T-helper 1 cell treated with Interleukin-12 subunit alpha and Interleukin-12 subunit beta and Interleukin-4 antibody, amounts not matched to agents 30 μg/mL and 1 μg/mL, for 36 hours (primary cell): ENCODE results near the gene SAMD8.

Source experiments
- H3K27ac Mint-ChIP-seq: one replicate; pipeline ENCODE4 v1.8.0; 2021; ENCODE audit warnings: mild to moderate bottlenecking, mixed read lengths
- H3K27me3 Mint-ChIP-seq: one replicate; pipeline ENCODE4 v1.8.0; 2021; ENCODE audit warnings: low read depth, mixed read lengths
- H3K36me3 Mint-ChIP-seq: one replicate; pipeline ENCODE4 v1.8.0; 2021; ENCODE audit warnings: low read depth, mixed read lengths
- H3K4me1 Mint-ChIP-seq: one replicate; pipeline ENCODE4 v1.8.0; 2021; ENCODE audit warnings: low read depth, mixed read lengths
- H3K4me3 Mint-ChIP-seq: one replicate; pipeline ENCODE4 v1.8.0; 2021; ENCODE audit warnings: mild to moderate bottlenecking, moderate library complexity, mixed read lengths
- H3K9me3 Mint-ChIP-seq: one replicate; pipeline ENCODE4 v1.8.0; 2021; ENCODE audit warnings: mixed read lengths

SAMD8 gene

DNA sequence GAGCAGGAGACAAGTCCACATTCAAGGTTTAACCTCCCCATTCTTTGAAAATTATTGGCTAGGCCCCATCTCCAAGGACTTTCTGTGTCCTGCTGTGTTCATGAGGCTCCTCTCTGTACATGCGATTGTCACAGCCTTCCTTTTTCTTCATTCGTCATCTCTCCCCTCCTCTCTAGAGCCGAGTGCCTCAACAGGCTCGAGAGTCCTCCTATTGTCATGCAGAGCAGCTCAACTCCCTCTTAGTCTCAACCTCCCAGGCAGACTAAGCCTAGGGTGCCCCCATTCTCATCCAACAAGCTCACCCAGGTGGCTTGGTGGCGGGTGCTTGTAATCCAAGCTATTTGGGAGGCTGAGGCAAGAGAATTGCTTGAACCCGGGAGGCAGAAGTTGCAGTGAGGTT lies 35.1 kb upstream of the SAMD8 start:
- Mint-ChIP-seq H3K36me3 (no peaks in the 10 kb centered on the region), H3K4me1 (peaks cover 12% of the 10 kb centered on the region), H3K27me3 (no peaks in the 10 kb centered on the region), H3K27ac (no peak overlapping the region), H3K9me3 (peaks cover 4% of the 10 kb centered on the region), H3K4me3 (no peak overlapping the region)

DNA sequence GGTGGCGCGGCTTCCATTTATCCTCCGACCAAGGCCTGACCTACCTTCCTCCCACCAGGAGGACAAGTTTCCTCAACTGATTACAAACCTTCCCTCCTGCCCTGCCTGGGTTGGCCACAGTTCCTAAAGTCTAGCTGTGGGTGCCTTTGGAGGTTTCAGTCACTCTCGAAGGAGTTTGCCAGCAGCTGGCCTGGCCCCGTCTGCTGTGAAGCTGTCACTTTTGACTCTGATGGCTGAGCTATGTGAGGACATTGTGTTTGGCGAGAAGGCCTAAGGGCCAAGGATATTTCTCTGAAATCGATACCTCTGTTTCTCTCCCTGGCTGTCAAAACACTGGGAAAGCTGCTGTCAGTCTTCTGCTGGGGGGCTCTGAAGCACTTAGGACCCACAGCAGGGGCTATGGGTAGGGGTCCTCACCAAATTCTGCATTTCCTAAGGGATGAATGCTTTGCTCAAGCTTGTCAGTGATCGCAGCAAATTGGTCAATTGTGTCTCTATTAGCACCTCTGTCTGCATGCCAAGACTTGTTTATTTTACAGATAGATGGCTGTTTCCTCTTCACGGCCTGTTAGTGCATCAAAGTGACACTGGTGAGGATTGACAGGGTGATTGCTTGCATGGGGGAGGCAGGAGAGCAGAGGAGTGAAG lies 31.9 kb upstream of the SAMD8 start:
- no peak overlapping the region for H3K27ac Mint-ChIP-seq
- H3K4me3 Mint-ChIP-seq: no peak overlapping the region

DNA sequence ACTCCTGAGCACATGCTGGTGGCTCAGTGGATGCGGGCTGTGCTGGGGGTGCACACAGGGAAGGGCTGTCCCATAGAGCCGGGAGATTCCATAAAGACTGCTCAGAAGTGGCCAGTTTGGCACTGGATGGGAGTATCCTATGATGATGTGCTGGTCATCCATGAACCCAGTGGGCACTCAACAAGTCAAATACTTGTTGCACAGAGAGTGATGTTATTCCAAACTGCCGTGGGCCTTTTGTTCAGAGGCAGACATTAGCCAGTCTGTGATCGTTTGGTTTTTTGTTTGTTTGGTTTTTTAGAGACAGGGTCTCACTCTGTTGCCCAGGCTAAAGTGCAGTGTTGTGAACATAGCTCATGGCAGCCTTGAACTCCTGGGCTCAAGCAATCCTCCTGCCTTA lies 30.9 kb upstream of the SAMD8 start:
- H3K9me3 Mint-ChIP-seq: peaks cover 8% of the 10 kb centered on the region
- no peaks in the 10 kb centered on the region for H3K27me3 Mint-ChIP-seq
- H3K4me1 Mint-ChIP-seq: no peaks in the 10 kb centered on the region
- H3K36me3 Mint-ChIP-seq: no peaks in the 10 kb centered on the region
- H3K27ac Mint-ChIP-seq: no peak overlapping the region
- no peak overlapping the region for H3K4me3 Mint-ChIP-seq

More for the DNA sequence above, 31.9 kb upstream of the SAMD8 start:
- Mint-ChIP-seq H3K9me3 (peaks cover 8% of the 10 kb centered on the region), H3K4me1 (peaks cover 9% of the 10 kb centered on the region), H3K36me3 (no peaks in the 10 kb centered on the region), H3K27me3 (no peaks in the 10 kb centered on the region)

DNA sequence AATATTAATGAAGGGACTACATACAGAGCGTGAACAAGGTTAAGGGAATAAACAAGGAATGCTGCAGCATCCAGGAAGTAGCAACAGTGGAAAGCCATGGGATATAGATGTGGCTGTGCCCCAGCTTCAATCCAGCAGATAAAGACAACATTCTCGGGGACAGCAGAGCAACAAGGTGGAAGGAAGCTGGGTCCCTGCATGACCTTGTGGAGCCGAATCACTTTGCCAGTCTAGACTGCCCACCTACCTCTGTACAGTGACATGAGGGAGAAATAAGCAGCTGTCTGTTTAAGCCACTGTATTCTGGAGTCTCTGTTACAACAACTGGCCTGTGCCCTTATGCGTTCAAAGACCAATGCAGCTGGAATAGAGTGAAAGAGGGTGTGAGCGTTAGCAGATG lies 30.1 kb upstream of the SAMD8 start:
- H3K27ac Mint-ChIP-seq: no peak overlapping the region
- no peak overlapping the region for H3K4me3 Mint-ChIP-seq
- H3K4me1 Mint-ChIP-seq: no peaks in the 10 kb centered on the region
- H3K36me3 Mint-ChIP-seq: no peaks in the 10 kb centered on the region
- no peaks in the 10 kb centered on the region for H3K27me3 Mint-ChIP-seq
- H3K9me3 Mint-ChIP-seq: peaks cover 8% of the 10 kb centered on the region

DNA sequence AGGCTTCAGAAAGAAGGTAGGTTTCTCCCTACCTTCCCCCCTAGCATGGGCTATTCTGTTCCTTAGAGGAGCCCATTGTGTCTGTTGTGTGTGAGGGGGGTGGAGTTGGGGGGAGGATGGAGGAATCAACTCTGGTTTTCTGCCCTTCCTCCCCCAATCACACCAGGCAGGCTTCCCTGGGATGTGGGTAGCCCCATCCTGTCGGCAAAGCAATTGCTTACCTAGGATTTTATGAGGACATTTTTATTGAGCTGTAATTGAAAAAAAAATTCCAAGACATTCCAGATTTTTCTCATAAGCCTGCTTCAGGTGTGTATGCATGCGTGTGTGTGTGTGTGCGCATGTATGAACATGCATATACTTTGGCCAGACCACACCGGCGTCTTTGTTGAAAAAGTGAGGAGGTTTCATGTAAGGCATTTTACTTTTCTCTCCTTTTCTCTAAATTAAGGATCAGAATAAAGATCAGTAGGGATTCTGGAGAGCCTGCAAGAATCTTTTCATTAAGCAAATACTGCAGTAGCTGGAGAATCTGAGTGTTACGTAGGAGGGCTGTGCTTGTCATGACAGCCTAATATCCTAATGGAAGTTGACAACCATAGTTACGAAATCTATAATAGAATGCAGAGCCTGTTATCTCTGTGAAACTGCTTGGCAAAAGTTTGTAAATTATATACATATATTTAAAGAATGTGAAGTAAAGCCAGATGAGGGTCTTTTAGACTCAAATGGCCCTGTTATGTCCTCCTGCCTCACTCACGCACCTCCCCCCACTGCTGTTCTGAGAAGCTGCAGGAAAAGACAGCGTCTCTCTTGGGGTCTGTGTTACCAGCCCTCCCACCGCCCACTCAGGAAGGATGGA lies 27.3 kb upstream of the SAMD8 start:
- Mint-ChIP-seq H3K9me3 (peaks cover 8% of the 10 kb centered on the region), H3K27me3 (no peaks in the 10 kb centered on the region), H3K4me3 (no peak overlapping the region), H3K4me1 (no peaks in the 10 kb centered on the region), H3K27ac (no peak overlapping the region), H3K36me3 (no peaks in the 10 kb centered on the region)

DNA sequence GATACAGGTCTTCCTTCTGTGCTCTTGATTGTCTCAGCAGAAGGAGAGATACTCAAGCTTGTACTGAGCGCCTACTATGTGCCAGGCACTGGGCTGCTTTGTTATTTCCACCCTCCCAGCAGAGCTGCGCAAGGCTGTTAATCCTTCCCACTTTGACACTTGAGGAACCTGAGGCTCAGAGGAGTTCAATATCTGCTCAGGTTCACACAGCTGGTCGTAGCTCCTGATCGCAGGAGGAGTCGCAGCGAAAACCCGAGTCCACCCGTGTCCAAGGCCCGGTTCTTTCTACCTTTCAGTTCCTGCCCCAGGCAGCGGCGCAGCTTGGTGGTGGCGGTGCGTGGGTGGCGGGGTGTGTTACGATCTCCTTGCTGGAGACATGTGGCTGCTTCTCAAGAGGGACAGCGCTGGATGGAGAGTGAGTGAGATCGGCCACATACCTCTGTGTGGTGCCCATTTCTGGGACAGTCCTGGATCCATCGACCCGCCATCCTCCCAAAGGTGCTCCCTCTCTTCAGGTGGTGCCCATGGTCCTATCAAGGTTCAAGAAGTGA lies 26.5 kb upstream of the SAMD8 start:
- H3K4me3 Mint-ChIP-seq: no peak overlapping the region
- H3K27ac Mint-ChIP-seq: no peak overlapping the region
- no peaks in the 10 kb centered on the region for H3K27me3 Mint-ChIP-seq
- no peaks in the 10 kb centered on the region for H3K4me1 Mint-ChIP-seq
- peaks cover 8% of the 10 kb centered on the region for H3K9me3 Mint-ChIP-seq
- no peaks in the 10 kb centered on the region for H3K36me3 Mint-ChIP-seq

DNA sequence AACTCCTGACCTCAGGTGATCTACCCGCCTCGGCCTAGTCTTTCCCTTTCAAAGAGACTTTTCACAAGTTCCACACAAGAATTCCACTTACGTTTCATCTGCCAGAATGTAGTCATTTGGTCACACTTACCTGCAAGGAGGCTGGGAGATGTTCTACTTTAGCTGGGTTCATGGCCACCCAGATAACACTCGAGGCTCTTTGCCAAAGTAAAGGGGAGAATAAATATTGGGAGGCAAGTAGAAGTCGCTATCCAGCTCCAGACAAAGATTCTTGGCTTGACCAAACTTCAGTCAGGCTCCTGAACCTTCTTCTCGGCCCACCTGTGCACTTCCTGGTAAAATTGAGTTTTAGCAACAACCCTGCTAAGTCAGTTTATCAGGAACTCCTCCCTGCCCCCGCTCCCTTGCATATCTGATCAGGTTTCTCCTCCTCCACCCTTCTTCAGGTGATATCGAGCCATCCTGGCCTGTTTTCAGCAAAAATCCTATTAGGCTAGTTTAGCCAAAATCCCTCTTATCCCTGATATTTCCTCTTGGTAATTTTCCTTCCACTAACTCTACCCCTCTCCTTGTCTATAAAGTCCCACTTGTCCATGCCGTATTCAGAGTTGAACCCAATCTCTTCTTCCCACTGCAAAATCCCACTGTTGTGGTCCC lies 25.1 kb upstream of the SAMD8 start:
- H3K4me3 Mint-ChIP-seq: no peak overlapping the region
- peaks cover 3% of the 10 kb centered on the region for H3K9me3 Mint-ChIP-seq
- H3K27me3 Mint-ChIP-seq: no peaks in the 10 kb centered on the region
- no peaks in the 10 kb centered on the region for H3K36me3 Mint-ChIP-seq
- no peak overlapping the region for H3K27ac Mint-ChIP-seq
- no peaks in the 10 kb centered on the region for H3K4me1 Mint-ChIP-seq

DNA sequence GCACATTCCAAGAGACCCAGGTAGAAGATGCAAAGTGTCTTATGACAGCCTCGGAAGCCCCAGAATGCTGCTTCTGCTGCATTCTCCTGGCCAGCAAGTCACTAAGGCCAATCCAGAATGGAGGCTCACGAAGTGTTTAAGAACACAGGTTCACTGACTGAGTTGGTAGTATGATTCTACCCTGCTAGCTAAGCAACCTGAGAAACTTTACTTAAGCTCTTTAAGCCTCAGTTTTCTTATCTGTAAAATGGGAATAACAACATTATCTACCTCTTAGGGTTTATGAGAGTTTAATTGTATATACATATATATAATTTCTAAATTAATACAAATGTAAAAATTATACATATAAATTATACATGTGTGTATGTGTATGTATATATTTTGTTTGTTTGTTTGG lies 22.8 kb upstream of the SAMD8 start:
- Mint-ChIP-seq H3K36me3 (no peaks in the 10 kb centered on the region), H3K4me1 (no peaks in the 10 kb centered on the region), H3K27me3 (no peaks in the 10 kb centered on the region), H3K9me3 (no peaks in the 10 kb centered on the region), H3K27ac (no peak overlapping the region), H3K4me3 (no peak overlapping the region)

DNA sequence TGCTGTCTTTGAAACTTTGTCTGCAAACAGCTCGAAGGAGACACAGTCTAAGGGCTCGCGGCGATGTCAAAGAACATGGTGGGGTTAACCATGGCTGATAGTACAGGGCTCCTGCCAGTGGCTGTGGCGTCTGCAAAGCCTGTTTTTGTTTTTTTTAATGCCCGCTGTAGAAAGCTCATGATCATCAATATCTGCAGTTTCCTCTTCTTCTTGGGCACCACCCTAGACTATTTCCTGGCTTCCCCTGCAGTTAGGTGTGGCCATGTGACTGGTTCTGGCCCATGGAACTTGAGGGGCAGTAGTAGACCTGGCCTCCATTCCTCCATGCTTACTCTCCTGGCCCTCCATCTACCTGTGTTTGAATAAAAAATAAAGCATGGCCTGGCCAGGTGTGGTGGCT lies 21.8 kb upstream of the SAMD8 start:
- H3K4me1 Mint-ChIP-seq: no peaks in the 10 kb centered on the region
- no peaks in the 10 kb centered on the region for H3K27me3 Mint-ChIP-seq
- H3K36me3 Mint-ChIP-seq: no peaks in the 10 kb centered on the region
- no peaks in the 10 kb centered on the region for H3K9me3 Mint-ChIP-seq
- no peak overlapping the region for H3K4me3 Mint-ChIP-seq
- H3K27ac Mint-ChIP-seq: no peak overlapping the region

DNA sequence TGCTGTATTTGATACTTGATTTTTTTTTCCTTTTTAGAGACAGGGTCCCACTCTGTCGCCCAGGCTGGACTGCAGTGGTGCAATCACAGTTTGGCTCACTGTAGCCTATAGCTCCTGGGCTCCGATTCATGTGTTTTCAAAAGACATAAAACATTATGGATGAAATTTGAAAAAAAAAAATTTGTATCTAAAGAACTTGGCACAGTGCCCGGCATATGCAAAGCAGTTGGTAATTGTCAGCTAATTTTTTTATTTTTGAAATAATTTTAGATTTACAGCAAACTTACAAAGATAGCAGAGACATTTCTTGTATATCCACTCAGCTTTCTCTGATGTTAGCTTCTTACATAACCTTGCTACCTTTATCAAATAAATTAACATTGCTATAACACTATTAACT lies 20.3 kb upstream of the SAMD8 start:
- no peak overlapping the region for H3K27ac Mint-ChIP-seq
- H3K27me3 Mint-ChIP-seq: no peaks in the 10 kb centered on the region
- no peaks in the 10 kb centered on the region for H3K4me1 Mint-ChIP-seq
- no peaks in the 10 kb centered on the region for H3K9me3 Mint-ChIP-seq
- H3K36me3 Mint-ChIP-seq: no peaks in the 10 kb centered on the region
- no peak overlapping the region for H3K4me3 Mint-ChIP-seq

DNA sequence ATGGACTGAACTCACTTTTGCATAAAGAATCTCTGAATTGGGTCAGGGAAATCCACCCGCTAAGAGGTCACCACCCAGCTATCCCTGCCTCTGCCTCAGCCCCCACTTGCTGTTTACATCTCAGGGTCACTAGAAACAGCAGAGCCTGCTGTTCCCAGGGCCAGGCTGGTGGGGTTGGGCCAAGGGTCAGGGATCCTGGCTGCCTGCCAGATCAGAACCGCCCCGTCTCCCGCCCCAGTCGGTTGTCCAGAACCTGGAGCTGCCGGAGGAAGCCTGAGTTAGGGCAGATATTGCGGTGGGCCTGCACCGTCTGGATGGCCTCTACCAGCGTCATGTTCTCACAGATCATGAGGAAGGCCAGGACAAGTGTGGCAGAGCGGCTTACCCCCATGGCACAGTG lies 17.0 kb upstream of the SAMD8 start:
- Mint-ChIP-seq H3K36me3 (no peaks in the 10 kb centered on the region), H3K9me3 (no peaks in the 10 kb centered on the region)

DNA sequence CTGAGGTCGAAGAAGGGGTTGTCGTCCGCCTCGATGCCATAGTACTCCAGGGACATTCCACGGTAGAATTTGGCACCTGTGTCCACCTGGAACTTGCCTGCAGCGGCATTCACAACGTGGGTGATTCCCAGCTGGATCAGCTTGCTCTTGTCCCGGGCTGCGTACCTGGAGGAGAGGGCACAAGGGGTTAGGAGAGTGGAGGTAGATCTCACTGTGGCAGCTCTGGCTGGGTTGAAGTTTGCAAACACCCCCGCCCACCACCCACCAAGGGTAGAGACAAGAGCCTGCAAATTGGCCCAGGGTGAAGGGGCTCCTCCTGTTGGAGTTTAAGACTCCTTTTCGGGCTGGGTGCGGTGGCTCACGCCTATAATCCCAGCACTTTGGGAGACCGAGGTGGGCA lies 15.8 kb upstream of the SAMD8 start:
- H3K9me3 Mint-ChIP-seq: no peaks in the 10 kb centered on the region
- no peaks in the 10 kb centered on the region for H3K27me3 Mint-ChIP-seq
- H3K36me3 Mint-ChIP-seq: no peaks in the 10 kb centered on the region
- no peaks in the 10 kb centered on the region for H3K4me1 Mint-ChIP-seq
- no peak overlapping the region for H3K27ac Mint-ChIP-seq
- H3K4me3 Mint-ChIP-seq: no peak overlapping the region

More for the DNA sequence above, 17.0 kb upstream of the SAMD8 start:
- H3K27ac Mint-ChIP-seq: no peak overlapping the region
- no peaks in the 10 kb centered on the region for H3K27me3 Mint-ChIP-seq
- H3K4me1 Mint-ChIP-seq: no peaks in the 10 kb centered on the region
- no peak overlapping the region for H3K4me3 Mint-ChIP-seq

DNA sequence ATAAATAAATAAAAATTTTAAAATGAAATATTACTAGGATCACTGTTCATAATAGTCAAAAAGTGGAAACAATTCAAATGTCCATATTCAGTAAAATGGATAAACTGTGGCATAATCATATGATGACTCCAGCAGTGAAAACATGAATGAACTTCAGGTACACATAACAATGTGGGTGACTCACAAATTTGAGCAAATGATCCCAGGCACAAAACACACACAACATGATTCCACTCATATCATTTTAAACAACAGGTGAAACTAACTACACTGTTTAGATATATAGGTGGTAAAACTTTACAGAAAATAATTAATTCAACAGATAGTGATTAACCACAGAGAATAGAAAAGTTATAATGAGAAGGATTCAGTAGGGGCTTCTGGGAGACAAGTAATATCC lies 14.7 kb upstream of the SAMD8 start:
- Mint-ChIP-seq H3K4me1 (no peaks in the 10 kb centered on the region), H3K27me3 (no peaks in the 10 kb centered on the region), H3K9me3 (no peaks in the 10 kb centered on the region), H3K4me3 (no peak overlapping the region), H3K27ac (no peak overlapping the region), H3K36me3 (no peaks in the 10 kb centered on the region)

DNA sequence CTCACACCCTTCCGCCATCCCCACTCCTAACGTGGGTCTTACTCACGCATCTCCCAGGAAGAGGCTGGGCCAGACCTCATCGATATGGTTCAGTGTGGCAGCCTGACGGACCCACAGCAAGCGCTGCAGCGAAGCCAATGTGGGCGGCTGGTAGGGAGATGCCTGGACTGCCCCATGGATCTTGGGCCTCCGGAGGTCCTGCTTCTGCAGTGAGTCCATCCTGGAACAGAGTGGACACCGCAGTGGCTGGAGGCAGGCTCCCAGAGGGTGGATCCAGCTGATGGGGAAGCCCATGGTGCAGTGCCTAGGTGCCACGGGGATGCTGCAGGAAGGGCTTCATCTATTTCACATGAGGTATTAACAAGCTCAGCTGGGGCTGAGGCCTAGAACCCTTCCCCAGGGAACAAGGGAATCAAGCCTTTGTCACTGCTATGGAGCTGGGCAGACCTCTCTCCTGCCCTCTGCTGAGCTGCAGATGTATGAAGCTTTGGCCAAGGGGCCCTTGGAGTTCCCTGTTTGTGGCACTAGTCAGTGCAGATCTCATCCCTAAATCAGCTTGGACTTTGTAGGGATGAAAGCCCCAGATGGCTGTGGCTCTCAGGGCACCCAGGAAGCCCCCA lies 13.7 kb upstream of the SAMD8 start:
- no peaks in the 10 kb centered on the region for H3K27me3 Mint-ChIP-seq
- H3K27ac Mint-ChIP-seq: no peak overlapping the region
- H3K4me3 Mint-ChIP-seq: no peak overlapping the region
- no peaks in the 10 kb centered on the region for H3K4me1 Mint-ChIP-seq
- H3K9me3 Mint-ChIP-seq: no peaks in the 10 kb centered on the region
- H3K36me3 Mint-ChIP-seq: no peaks in the 10 kb centered on the region
